ENCODE measurements around the gene SLC38A4.

SLC38A4 gene

GRCh38 chr12:46847001-46847400 is 21.2 kb upstream of the SLC38A4 start:
- Histone ChIP-seq H3K9me2 (replicated peaks; ENCODE audit: low read depth, low read length) (no peaks in the 10 kb centered on the region), H4K20me1 (ENCODE audit: insufficient read depth, low read length, poor library complexity, severe bottlenecking) (no peaks in the 10 kb centered on the region), H3K36me3 (ENCODE audit: insufficient read depth, low read length) (no peaks in the 10 kb centered on the region), H2AFZ (ENCODE audit: low read length) (no peak overlapping the region), H3F3A (ENCODE audit: low read depth) (no peaks in the 10 kb centered on the region), H3K4me3 (ENCODE audit: low read length, poor library complexity, severe bottlenecking) (no peak overlapping the region), H3K79me2 (ENCODE audit: insufficient read depth, low read length) (no peaks in the 10 kb centered on the region), H3K9me3 (ENCODE audit: insufficient read depth, low read depth, low read length) (0 out of 2 replicates have a peak, but pooled peaks cover 5% of the 10 kb centered on the region), H3K27me3 (ENCODE audit: insufficient read depth, low read length, poor library complexity, severe bottlenecking) (no peaks in the 10 kb centered on the region), H3K9ac (ENCODE audit: low read depth, low read length, poor library complexity, severe bottlenecking) (no peak overlapping the region), H3K4me1 (ENCODE audit: insufficient read depth, low read length, poor library complexity, severe bottlenecking) (no peaks in the 10 kb centered on the region), H3K4me2 (ENCODE audit: low read depth, low read length, poor library complexity, severe bottlenecking) (no peak overlapping the region)
- TF ChIP-seq EZH2phosphoT487 (IDR thresholded peaks at IDR 0.05; ENCODE audit: borderline replicate concordance), result no peak
- TF ChIP-seq, protein P1, sequence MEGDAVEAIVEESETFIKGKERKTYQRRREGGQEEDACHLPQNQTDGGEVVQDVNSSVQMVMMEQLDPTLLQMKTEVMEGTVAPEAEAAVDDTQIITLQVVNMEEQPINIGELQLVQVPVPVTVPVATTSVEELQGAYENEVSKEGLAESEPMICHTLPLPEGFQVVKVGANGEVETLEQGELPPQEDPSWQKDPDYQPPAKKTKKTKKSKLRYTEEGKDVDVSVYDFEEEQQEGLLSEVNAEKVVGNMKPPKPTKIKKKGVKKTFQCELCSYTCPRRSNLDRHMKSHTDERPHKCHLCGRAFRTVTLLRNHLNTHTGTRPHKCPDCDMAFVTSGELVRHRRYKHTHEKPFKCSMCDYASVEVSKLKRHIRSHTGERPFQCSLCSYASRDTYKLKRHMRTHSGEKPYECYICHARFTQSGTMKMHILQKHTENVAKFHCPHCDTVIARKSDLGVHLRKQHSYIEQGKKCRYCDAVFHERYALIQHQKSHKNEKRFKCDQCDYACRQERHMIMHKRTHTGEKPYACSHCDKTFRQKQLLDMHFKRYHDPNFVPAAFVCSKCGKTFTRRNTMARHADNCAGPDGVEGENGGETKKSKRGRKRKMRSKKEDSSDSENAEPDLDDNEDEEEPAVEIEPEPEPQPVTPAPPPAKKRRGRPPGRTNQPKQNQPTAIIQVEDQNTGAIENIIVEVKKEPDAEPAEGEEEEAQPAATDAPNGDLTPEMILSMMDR (conservative IDR thresholded peaks at IDR 0.05; ENCODE audit: low read length), result no peak

DNA sequence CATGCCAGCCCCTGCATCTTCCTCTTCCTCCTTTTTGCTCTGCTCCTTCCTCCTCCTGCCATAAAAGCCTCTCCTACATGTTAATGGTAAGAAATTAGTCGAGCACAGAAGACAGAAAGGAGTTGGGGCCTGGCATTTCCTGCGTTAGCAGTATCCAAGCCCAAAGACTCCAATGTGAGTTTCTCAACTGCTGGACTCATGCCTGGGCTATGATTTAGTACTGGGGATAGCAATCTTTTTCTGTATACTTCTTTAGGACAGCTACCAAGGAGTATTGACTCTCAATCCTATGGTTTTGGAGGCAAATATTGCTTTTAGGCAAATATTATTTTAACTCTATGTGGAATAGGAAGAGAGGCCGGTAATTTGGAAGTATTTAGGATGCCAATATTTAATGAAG is 18.0 kb upstream of the SLC38A4 start:
- TF ChIP-seq EZH2phosphoT487 (IDR thresholded peaks at IDR 0.05; ENCODE audit: borderline replicate concordance), result no peak
- TF ChIP-seq, protein P1 (conservative IDR thresholded peaks at IDR 0.05; ENCODE audit: low read length), result no peak

DNA sequence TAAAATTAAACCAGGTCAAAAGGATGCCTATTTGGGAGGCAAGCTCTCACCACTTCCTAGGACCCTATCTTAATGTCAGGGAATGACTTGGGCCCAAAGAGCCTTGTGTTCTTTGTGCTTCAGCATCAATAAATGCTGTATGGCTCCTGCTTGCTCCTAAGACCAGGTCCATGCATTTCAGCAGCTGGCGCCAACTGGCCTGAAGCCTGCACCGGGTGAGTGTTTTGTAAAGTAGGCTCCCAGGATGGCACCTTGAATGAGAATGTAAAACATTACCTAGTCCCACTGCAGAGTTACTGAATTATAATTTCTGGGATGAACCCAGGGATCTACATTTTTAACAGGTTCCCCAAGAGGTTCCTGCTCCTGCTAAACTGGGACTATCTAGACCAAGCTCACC is 16.1 kb upstream of the SLC38A4 start:
- H3K4me3 ChIP-seq (ENCODE audit: low read length, poor library complexity, severe bottlenecking), result no peak overlapping the region
- H3K36me3 ChIP-seq (ENCODE audit: insufficient read depth, low read length), result no peaks in the 10 kb centered on the region

More for the DNA sequence above, 18.0 kb upstream of the SLC38A4 start:
- H3K9me3 ChIP-seq (ENCODE audit: insufficient read depth, low read depth, low read length), result 0 out of 2 replicates have a peak, but pooled peaks cover 5% of the 10 kb centered on the region
- H3K79me2 ChIP-seq (ENCODE audit: insufficient read depth, low read length), result no peaks in the 10 kb centered on the region
- no peak overlapping the region for H3K4me2 ChIP-seq (ENCODE audit: low read depth, low read length, poor library complexity, severe bottlenecking)
- no peaks in the 10 kb centered on the region for H3K4me1 ChIP-seq (ENCODE audit: insufficient read depth, low read length, poor library complexity, severe bottlenecking)
- H3K36me3 ChIP-seq (ENCODE audit: insufficient read depth, low read length), result no peaks in the 10 kb centered on the region
- H2AFZ ChIP-seq (ENCODE audit: low read length), result no peak overlapping the region
- H3K27me3 ChIP-seq (ENCODE audit: insufficient read depth, low read length, poor library complexity, severe bottlenecking), result no peaks in the 10 kb centered on the region
- no peak overlapping the region for H3K9ac ChIP-seq (ENCODE audit: low read depth, low read length, poor library complexity, severe bottlenecking)
- no peak overlapping the region for H3K4me3 ChIP-seq (ENCODE audit: low read length, poor library complexity, severe bottlenecking)
- H3F3A ChIP-seq (ENCODE audit: low read depth), result no peaks in the 10 kb centered on the region
- H3K9me2 ChIP-seq (replicated peaks; ENCODE audit: low read depth, low read length), result no peaks in the 10 kb centered on the region
- no peaks in the 10 kb centered on the region for H4K20me1 ChIP-seq (ENCODE audit: insufficient read depth, low read length, poor library complexity, severe bottlenecking)

More for the DNA sequence above, 16.1 kb upstream of the SLC38A4 start:
- no peak overlapping the region for H2AFZ ChIP-seq (ENCODE audit: low read length)
- no peaks in the 10 kb centered on the region for H4K20me1 ChIP-seq (ENCODE audit: insufficient read depth, low read length, poor library complexity, severe bottlenecking)
- H3K9me2 ChIP-seq (replicated peaks; ENCODE audit: low read depth, low read length), result no peaks in the 10 kb centered on the region
- no peaks in the 10 kb centered on the region for H3K79me2 ChIP-seq (ENCODE audit: insufficient read depth, low read length)
- no peak overlapping the region for H3K4me2 ChIP-seq (ENCODE audit: low read depth, low read length, poor library complexity, severe bottlenecking)
- 0 out of 2 replicates have a peak, but pooled peaks cover 2% of the 10 kb centered on the region for H3K9me3 ChIP-seq (ENCODE audit: insufficient read depth, low read depth, low read length)
- no peaks in the 10 kb centered on the region for H3K27me3 ChIP-seq (ENCODE audit: insufficient read depth, low read length, poor library complexity, severe bottlenecking)
- H3K4me1 ChIP-seq (ENCODE audit: insufficient read depth, low read length, poor library complexity, severe bottlenecking), result no peaks in the 10 kb centered on the region
- TF ChIP-seq, protein P1 (conservative IDR thresholded peaks at IDR 0.05; ENCODE audit: low read length), result no peak
- TF ChIP-seq EZH2phosphoT487 (IDR thresholded peaks at IDR 0.05; ENCODE audit: borderline replicate concordance), result no peak
- no peaks in the 10 kb centered on the region for H3F3A ChIP-seq (ENCODE audit: low read depth)
- H3K9ac ChIP-seq (ENCODE audit: low read depth, low read length, poor library complexity, severe bottlenecking), result no peak overlapping the region
